Right cardiac atrium (tissue), 5 donors: ENCODE results near the gene AHR. TPM values are rescaled to one million over a fixed set of nuclear protein-coding genes. Genes with fewer than 3 reads are reported as not detected.

Source experiments
- ATAC-seq, 2 donors: fragments of 200-7000 bp; cut with Tn5 transposase; one replicate each; pipeline versions ENCODE4 v1.8.0 to v1.9.1; 2020; ENCODE audit warnings: moderate library complexity in 2 of 2, mild to moderate bottlenecking in 1 of 2
- DNase-seq, 3 donors: peaks; one replicate each; pipeline ENCODE4 v3.0.0-alpha.2; 2020
- H3K27ac ChIP-seq: one replicate; pipeline ENCODE4 v1.5.1; 2013; ENCODE audit warnings: mild to moderate bottlenecking, low read length, control low read depth, moderate library complexity
- H3K27me3 ChIP-seq: one replicate; pipeline ENCODE4 v1.6.1; 2013; ENCODE audit not compliant: control insufficient read depth, insufficient read depth
- H3K4me1 ChIP-seq: one replicate; pipeline ENCODE4 v1.6.1; 2013; ENCODE audit warnings: low read length; ENCODE audit not compliant: control insufficient read depth, insufficient read depth
- H3K4me3 ChIP-seq: one replicate; pipeline ENCODE4 v1.5.1; 2013; ENCODE audit warnings: low read length, control low read depth
- H3K9me3 ChIP-seq: one replicate; pipeline ENCODE4 v1.6.1; 2013; ENCODE audit warnings: low read length; ENCODE audit not compliant: control insufficient read depth
- WGBS: extraction: QIAGEN DNeasy Blood & Tissue Kit; methylation state at CpG from one replicate; pipeline ENCODE4 v1.1.7; 2013; 5-methylcytosine and 5-hydroxymethylcytosine counted together
- intact Hi-C, 4 donors: fragments of 100-400 bp; cut with DNase I; formaldehyde crosslinking; loops; one replicate each; pipeline versions ENCODE4 v1.11.0 to v1.14.0; 2022 to 2023
- long read RNA-seq, 4 donors: library from polyadenylated mRNA; unstranded; transcript quantifications; one replicate each; pipeline ENCODE4 v2.0.0, GENCODE V29; 2020 to 2021
- polyA plus RNA-seq: library from polyadenylated mRNA; stranded (reverse); fragments of 200-250 nt; gene quantifications from one replicate; pipeline ENCODE4 v1.2.3, GENCODE V29; 2013
- total RNA-seq, 4 donors: library from RNA; stranded (reverse); fragmentation: NEBNext Ultra II Directional; extraction: Animal tissue kit (Norgen Biotek cat#: 25700); gene quantifications; one replicate each; pipeline ENCODE4 v1.2.1, GENCODE V29; 2021
- donor health status: healthy with polysubstance abuse.
- donor health status: DM: no; HTN: yes; CAD: no.
- donor health status: DM: no; HTN: no; CAD: no.
- donor health status: DM: no; HTN: yes; CAD: no; lungs with severe emphysema.
- donor health status: DM: yes; HTN: yes; CAD: no.

AHR gene
- total RNA-seq (10 to 100 TPM; 17.4 to 30.3 (median 27.3) TPM), polyA plus RNA-seq (7.6 TPM)
- long read RNA-seq, donor 1, full-length matches to known transcripts, result 3 of 8 reads
- long read RNA-seq, donor 1, partial matches to known transcripts, result 4 of 8 reads
- long read RNA-seq, donor 1, other reads (novel, unspliced or antisense), result 1 of 8 reads
- long read RNA-seq, donor 2, full-length matches to known transcripts, result 1 of 1 reads
- long read RNA-seq, donor 2, partial matches to known transcripts, result 0 of 1 reads
- long read RNA-seq, donor 2, other reads (novel, unspliced or antisense), result 0 of 1 reads
- long read RNA-seq, donor 3, full-length matches to known transcripts, result 4 of 20 reads
- long read RNA-seq, donor 3, partial matches to known transcripts, result 9 of 20 reads
- long read RNA-seq, donor 3, other reads (novel, unspliced or antisense), result 7 of 20 reads
- long read RNA-seq, donor 4, partial matches to known transcripts, result 1 of 4 reads
- long read RNA-seq, donor 4, other reads (novel, unspliced or antisense), result 3 of 4 reads

DNA sequence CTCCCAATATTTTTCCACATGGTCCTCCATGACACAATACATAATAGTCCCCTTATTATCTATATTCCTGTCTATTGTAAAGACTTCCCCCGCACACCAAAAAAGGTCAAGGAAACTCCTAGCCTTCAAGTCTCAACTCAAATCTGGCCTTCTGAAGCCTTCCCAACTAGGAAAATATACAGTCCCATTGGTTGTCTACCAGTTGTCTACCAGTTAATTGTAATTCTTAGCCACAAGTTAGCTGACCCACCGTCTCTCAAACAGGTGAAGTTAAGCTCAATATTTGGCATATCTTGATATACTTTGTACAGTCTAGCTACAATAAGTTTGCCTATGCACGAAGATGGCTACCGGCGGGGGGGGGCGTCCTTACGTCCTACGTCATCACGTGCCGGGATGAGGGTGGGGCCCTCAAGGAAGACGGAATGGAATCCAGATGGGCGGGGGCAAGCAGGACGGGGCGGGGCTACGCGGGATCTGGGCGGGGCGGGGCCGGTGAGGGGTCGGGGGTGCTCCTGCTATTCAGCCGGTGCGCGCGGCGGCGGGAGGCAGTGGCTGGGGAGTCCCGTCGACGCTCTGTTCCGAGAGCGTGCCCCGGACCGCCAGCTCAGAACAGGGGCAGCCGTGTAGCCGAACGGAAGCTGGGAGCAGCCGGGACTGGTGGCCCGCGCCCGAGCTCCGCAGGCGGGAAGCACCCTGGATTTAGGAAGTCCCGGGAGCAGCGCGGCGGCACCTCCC lies at the start of gene AHR:
Gene AHR (plus strand): TSS at position 551 of the 738 bp plus-strand sequence. CDS start 613 bp downstream, outside the sequence.
- intact Hi-C loops, result loop anchor here in 2 of 4 donors (10.0 kb wide), 2 partner anchors 63 to 313 kb away; no protein-coding TSS in a partner anchor

DNA sequence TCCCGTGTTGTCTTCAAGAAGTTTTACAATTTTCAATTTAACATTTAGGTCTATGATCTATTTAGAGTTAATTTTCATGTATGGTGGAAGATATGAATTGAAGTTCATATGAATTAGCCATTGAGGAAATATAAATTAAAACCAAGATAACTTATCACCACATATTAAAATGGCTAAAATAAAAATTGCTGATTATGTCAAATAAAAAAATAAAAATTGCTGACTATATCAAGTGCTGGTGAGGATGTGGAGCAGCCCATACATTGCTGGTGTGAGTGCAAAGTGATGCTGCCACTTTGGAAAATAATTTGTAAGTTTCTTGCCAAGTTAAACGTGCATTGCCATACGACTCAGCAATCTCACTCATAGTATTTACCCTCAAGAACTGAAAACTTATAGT lies 44.6 kb upstream of the AHR start:
- no peaks in the 10 kb centered on the region for H3K9me3 ChIP-seq
- no peaks in the 10 kb centered on the region for H3K27me3 ChIP-seq
- no peaks in the 10 kb centered on the region for H3K4me1 ChIP-seq
- H3K4me3 ChIP-seq, result no peak overlapping the region
- ATAC-seq (no peak), DNase-seq (no peak)
- H3K27ac ChIP-seq, result no peak overlapping the region
- WGBS, result 90% methylated on average over 3 of the region's 3 CpGs
- intact Hi-C loops, result no loop called here

More for the DNA sequence above, at the start of gene AHR:
- Histone ChIP-seq H3K27ac (peak within 1 kb of the TSS; percentile 80), H3K27me3 (no peaks in the 10 kb centered on the region), H3K4me3 (peak within 1 kb of the TSS; percentile 78), H3K4me1 (no peaks in the 10 kb centered on the region), H3K9me3 (no peaks in the 10 kb centered on the region)
- ATAC-seq (peak; percentile 98), DNase-seq (peak; percentile 95 to 98 (median 97))
- 3% methylated on average over 46 of the region's 46 CpGs for WGBS

GRCh38 chr7:17255926-17256325 lies 42.5 kb upstream of the AHR start:
- Histone ChIP-seq H3K27ac (no peak overlapping the region), H3K4me3 (no peak overlapping the region), H3K27me3 (no peaks in the 10 kb centered on the region), H3K4me1 (no peaks in the 10 kb centered on the region), H3K9me3 (no peaks in the 10 kb centered on the region)
- ATAC-seq (no peak), DNase-seq (no peak)
- 90% methylated on average over 1 of the region's 1 CpG for WGBS
- intact Hi-C loops, result no loop called here

DNA sequence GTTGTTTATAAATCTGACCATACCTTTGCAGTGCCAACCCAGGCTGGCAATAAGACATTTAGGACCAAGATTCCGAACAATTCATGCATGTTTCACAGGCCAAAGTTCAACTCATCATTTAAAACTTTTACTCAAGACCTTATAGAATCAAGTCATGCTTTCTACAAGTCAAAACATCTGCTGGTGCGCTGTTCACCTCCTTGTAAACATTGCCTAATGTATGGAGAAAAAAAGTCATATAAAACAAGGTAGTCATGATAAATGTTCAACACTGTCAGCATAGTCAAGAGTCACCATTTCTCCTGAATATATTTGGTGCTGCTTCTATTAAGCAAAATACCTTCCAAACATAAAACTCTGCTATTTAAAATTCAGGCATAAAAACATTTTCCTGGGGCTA lies 42.1 kb upstream of the AHR start:
- Histone ChIP-seq H3K27me3 (no peaks in the 10 kb centered on the region), H3K4me3 (no peak overlapping the region), H3K27ac (no peak overlapping the region), H3K9me3 (no peaks in the 10 kb centered on the region), H3K4me1 (no peaks in the 10 kb centered on the region)
- DNase-seq (no peak), ATAC-seq (no peak)
- 93% methylated on average over 2 of the region's 2 CpGs for WGBS
- intact Hi-C loops, result no loop called here

DNA sequence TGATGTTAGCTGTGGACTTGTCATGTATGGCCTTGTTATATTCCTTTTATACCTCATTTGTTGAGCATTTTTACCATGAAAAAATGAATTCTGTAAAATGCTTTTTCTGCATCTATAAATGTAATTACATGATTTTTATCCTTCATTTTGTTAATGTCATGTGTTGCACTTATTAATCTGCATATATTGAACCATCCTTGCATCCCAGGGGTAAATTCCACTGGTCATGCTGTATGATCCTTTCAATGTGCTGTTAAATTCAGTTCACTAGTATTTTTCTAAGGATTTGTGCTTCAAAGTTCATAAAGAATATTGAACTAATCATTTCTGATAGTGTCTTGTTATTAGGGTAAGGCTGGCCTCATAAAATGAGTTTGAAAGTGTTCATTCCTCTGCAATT lies 31.9 kb upstream of the AHR start:
- no peaks in the 10 kb centered on the region for H3K27me3 ChIP-seq
- intact Hi-C loops, result no loop called here
- H3K9me3 ChIP-seq, result peaks cover 2% of the 10 kb centered on the region
- no peak overlapping the region for H3K4me3 ChIP-seq
- ATAC-seq, result no peak
- H3K27ac ChIP-seq, result no peak overlapping the region
- DNase-seq, result no peak
- H3K4me1 ChIP-seq, result no peaks in the 10 kb centered on the region

DNA sequence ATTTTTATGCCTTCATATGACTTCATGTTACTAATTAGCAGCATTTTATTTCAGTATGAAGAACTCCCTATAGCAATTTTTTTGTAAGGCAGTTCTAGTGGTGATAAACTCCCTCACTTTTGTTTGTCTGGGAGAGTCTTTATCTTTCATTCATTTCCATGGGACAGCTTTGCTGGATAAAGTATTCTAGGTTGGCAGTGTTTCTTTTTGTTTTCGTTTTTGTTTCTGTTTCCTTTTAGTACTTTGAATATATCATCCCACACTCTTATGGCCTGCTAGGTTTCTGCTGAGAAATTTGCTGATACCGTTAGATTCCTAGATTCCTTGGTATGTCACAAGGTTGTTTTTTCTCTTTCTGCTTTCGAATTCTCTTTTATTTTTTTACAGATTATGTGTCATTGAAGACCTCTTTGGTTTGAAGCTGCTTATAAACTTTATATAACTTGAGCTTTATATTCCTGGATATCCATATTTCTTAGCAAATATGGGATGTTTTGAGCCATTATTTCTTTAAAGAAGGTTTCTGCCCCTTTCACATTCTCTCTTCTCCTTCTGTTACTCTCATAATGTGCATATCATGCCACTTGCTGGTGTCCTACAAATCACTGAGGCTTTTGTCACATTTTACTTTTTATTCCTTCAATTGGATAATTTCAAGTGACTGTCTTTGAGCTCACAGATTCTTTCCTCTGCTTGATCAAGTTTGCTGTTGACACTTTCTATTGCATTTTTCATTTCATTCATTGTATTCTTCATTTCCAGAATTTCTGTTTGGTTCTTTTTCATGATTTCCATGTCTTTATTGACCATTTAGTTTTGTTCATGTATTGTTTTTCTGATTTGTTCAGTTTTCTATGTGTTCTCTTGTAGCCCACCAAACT lies 28.9 kb upstream of the AHR start:
- H3K27me3 ChIP-seq, result no peaks in the 10 kb centered on the region
- ATAC-seq (no peak), DNase-seq (no peak)
- no peak overlapping the region for H3K27ac ChIP-seq
- intact Hi-C loops, result no loop called here
- 88% methylated on average over 3 of the region's 3 CpGs for WGBS
- no peak overlapping the region for H3K4me3 ChIP-seq
- H3K4me1 ChIP-seq, result no peaks in the 10 kb centered on the region
- peaks cover 2% of the 10 kb centered on the region for H3K9me3 ChIP-seq

DNA sequence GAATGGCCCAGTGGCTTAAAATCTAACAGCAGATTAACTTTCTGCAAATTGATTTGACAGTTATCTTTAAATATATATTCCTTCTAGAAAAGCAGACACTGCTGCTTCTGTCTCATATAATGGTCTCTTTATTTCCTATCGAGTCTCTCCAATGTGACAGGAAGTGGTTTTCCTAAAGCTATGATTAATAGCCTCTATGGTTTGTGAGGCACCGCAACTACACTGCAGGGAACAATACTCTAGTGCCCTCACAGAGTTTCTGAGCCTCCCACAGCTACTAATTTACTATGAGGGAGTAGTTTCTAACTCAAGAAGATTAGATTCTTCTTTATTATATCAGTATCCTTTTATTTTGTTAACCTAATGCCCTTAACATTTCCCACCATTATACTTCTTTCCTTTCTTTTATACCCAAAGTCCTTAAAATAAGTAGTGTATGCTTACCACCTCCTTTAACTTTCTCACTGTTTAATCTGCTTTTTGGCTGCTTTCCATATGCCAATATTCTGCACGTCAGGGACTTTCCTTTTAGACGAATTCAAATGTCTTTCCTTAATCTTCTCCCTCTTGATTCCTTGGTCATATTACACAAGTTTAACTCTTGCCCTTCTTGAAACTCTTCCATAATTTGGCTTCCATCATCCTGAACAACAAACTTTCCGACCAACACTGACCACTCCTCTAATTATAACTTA lies 23.8 kb upstream of the AHR start:
- no peak overlapping the region for H3K4me3 ChIP-seq
- no peak overlapping the region for H3K27ac ChIP-seq
- H3K27me3 ChIP-seq, result no peaks in the 10 kb centered on the region
- DNase-seq (no peak), ATAC-seq (peak in 1 of 2 donors; percentile 47)
- intact Hi-C loops, result no loop called here
- H3K9me3 ChIP-seq, result peaks cover 2% of the 10 kb centered on the region
- peaks cover 1% of the 10 kb centered on the region for H3K4me1 ChIP-seq
- WGBS, result 31% methylated on average over 5 of the region's 5 CpGs

DNA sequence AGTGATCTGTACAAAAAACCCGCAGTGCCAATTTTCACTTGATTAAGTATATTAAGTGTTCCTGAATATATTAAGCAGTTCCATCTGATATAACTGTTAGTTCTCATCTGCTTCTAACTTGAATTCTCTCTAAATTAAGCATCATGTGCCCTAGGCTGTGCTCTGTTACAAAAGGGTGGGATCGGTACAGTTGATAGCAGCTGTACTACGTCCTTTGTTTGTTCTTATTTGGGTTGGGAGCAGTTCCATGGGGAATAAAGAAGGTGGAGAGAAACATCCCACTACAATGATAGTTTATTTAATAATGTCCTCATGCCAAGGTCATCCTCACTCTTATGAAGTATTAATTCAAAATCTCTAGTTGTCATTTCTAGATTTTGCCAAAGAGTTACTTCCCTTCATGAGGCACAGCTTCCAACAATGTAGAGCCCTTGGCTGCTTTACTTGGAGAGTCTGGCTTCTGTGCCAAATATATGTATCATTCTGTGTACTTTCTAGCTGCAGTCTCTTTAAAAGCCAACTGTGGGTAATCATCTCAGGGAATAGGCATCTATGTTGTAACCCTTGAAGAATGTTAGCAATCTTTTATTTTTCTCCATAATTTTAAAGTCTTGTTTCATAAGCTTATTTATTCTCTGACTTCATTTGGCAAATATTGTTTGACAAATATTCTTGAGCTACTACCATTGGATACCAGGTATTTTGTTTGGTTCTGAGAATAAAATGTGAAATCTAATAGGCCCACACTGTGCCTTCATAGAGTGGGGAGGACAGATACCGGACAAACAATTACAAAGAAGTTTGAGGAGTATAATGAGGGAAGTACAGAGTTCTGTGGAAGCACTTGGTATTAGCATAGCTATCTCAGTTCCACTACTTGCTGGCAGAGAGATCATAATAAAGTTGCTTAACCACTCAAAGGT lies 22.4 kb upstream of the AHR start:
- no peak overlapping the region for H3K4me3 ChIP-seq
- intact Hi-C loops, result no loop called here
- ATAC-seq (peak; percentile 91 to 94), DNase-seq (peak in 1 of 3 donors; percentile 13)
- H3K9me3 ChIP-seq, result no peaks in the 10 kb centered on the region
- no peak overlapping the region for H3K27ac ChIP-seq
- WGBS, result 39% methylated on average over 4 of the region's 4 CpGs
- peaks cover 1% of the 10 kb centered on the region for H3K4me1 ChIP-seq
- no peaks in the 10 kb centered on the region for H3K27me3 ChIP-seq

GRCh38 chr7:17279061-17279460 lies 19.4 kb upstream of the AHR start:
- no peak for ATAC-seq
- 71% methylated on average over 4 of the region's 4 CpGs for WGBS

More at GRCh38 chr7:17279061-17279460, 19.4 kb upstream of the AHR start:
- Histone ChIP-seq H3K27ac (no peak overlapping the region), H3K4me3 (no peak overlapping the region), H3K27me3 (no peaks in the 10 kb centered on the region), H3K4me1 (peaks cover 1% of the 10 kb centered on the region), H3K9me3 (no peaks in the 10 kb centered on the region)
- intact Hi-C loops, result no loop called here
- no peak for DNase-seq
